Fibroblast of mammary gland (primary cell): ENCODE data around the gene CDKN2A.

Source experiments
- DNase-seq: peaks from one replicate; pipeline ENCODE4 v3.0.0-alpha.2; 2010; ENCODE audit warnings: low read depth
- H3K4me3 ChIP-seq: 2 replicates; pipeline ENCODE4 v1.5.1; 2011; ENCODE audit warnings: low read depth, mild to moderate bottlenecking, low read length, moderate library complexity; ENCODE audit not compliant: control insufficient read depth
- TF ChIP-seq, protein P1 (sequence below): conservative IDR thresholded peaks from 2 replicates; pipeline ENCODE4 v1.5.1; 2011; ENCODE audit warnings: low read depth, low read length, inconsistent platforms; ENCODE audit not compliant: control insufficient read depth, insufficient read depth

CDKN2A gene

DNA sequence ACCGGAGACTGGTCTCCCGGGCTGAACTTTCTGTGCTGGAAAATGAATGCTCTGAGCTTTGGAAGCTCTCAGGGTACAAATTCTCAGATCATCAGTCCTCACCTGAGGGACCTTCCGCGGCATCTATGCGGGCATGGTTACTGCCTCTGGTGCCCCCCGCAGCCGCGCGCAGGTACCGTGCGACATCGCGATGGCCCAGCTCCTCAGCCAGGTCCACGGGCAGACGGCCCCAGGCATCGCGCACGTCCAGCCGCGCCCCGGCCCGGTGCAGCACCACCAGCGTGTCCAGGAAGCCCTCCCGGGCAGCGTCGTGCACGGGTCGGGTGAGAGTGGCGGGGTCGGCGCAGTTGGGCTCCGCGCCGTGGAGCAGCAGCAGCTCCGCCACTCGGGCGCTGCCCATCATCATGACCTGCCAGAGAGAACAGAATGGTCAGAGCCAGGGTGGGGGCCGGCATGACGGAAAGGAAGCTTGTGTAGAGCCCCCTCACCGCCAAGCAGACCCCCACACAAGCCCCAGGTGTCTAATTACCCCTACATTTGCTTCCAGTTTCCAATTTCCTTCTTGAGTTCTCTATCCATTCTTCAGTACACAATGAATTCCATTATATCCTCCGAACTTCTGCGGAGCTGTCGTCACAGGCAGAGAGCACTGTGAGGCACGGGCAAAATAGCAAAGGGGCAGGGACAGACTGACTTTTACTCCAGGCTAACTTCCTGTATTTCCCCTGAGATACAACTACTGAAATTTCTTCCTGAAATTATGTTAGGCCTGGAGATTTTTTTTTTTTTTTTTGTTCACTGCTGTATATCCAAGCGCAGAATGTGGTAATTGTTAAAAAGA lies 23.2 kb downstream of the CDKN2A start:
- no peak for DNase-seq
- no peak overlapping the region for H3K4me3 ChIP-seq
- TF ChIP-seq, protein P1, sequence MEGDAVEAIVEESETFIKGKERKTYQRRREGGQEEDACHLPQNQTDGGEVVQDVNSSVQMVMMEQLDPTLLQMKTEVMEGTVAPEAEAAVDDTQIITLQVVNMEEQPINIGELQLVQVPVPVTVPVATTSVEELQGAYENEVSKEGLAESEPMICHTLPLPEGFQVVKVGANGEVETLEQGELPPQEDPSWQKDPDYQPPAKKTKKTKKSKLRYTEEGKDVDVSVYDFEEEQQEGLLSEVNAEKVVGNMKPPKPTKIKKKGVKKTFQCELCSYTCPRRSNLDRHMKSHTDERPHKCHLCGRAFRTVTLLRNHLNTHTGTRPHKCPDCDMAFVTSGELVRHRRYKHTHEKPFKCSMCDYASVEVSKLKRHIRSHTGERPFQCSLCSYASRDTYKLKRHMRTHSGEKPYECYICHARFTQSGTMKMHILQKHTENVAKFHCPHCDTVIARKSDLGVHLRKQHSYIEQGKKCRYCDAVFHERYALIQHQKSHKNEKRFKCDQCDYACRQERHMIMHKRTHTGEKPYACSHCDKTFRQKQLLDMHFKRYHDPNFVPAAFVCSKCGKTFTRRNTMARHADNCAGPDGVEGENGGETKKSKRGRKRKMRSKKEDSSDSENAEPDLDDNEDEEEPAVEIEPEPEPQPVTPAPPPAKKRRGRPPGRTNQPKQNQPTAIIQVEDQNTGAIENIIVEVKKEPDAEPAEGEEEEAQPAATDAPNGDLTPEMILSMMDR = no peak

DNA sequence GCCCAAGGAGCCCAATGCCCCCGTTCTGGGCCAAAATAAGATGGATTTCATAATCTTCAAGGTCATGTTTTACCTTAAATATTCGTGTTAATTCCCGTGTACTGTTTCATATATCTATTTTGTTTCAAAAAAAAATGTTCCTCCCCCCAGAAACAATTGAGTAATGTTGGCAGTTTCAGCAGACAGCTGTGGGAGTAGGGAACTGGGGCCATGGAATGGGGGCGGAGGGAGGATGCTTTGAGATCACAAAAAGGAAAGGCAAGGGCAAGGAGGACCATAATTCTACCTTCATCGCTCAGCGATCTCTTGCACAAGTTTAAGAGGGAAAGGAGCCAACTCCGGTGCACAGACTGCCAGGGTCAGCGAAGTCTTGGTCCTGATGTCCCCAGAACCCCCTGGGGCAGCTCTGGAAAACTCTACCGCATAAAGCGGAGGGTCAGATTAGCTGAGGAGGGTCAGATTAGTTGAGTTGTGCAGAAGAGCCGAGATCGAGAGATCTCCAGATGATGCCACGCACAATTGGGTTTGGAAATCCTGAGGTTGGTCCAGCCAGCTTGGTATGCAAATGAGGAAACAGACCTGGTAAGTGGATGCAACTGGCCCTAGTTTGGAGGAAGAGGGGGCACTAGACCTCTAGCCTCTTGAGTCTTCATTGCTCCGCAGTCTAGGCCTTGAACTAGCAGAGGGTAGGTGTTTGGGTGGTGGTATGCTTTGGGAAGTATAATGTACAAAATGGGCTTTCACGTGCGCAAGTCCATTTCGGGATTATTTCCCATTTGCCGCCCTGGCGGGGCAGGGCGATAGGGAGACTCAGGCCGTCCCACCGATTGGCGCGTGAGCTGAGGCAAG lies 24.0 kb downstream of the CDKN2A start:
- TF ChIP-seq, protein P1 = no peak

DNA sequence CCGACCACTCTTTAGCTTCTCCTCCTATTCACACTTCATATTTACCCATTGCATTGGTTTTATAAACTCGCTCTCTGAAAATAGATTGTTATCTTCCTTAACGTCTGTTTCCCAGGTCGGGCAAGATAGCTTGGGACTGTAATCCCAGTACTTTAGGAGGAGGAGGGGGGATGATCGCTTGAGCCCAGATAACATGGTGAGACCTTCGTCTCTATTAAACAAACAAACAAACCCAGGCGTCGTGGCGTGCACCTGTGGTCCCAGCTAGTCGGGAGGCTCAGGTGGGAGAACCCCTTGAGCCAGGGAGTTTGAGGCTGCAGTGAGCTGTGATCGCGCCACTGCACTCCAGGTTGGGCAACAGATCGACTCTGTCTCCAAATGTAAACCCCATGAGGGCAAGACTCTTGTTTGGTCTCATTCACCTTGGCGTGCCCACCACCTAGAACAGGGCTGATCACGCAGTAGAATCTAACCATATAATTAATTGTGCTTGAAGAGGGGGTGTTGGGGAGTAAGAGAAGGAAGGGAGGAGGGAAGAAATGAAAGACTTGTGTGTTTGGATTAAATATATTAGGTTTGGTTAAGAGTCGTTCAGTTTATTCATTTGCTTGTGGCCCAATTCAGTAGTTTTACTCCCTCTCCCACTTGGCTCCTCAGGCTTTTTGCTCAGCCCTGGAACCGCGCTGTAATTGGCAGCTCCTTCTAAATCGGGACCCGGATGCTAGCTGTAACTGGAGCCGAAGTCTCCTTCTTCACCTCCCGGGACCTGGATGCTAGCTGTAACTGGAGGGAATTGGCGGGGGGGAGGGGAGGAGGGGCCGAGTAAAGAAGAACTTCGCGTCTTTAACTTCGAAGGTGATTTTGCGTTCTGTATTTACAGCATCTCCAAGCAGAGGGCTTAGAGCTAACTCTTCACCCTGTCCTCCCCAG lies 24.9 kb downstream of the CDKN2A start:
- H3K4me3 ChIP-seq = no peak overlapping the region
- no peak for DNase-seq
- TF ChIP-seq, protein P1 = no peak

More for the DNA sequence above, 24.0 kb downstream of the CDKN2A start:
- no peak for DNase-seq
- no peak overlapping the region for H3K4me3 ChIP-seq

DNA sequence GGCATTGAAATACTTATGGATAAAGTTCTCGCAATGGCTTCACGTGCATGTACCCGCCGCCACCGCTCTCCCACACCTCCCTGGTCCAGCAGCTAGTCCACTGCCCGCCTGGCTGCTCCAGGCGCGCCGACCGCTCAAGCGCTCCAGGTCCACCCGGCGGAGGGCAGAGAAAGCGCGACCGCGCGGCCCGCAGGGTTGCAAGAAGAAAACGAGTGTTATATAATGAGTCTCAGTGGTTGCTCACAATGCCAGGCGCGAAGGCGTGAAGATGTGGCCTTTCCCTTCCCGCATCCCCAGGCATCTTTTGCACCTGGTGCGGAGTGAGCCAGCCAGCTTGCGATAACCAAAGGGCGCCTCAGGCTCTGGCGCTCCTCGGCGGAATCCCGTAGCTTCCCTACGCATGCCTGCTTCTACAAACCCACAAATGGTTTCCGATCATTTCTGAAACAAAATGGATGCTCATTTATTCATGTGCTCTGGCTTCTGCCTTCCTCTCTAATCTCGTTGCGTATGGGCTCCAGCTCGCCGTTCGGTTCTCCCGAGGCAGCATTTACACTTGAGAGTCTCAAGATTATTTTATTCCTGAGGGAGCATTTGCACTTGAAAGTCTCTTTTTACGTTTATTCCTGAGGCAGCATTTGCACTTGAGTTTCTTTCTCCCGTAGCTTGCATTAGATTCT lies 25.7 kb downstream of the CDKN2A start:
- no peak overlapping the region for H3K4me3 ChIP-seq
- no peak for DNase-seq
- TF ChIP-seq, protein P1 = no peak

DNA sequence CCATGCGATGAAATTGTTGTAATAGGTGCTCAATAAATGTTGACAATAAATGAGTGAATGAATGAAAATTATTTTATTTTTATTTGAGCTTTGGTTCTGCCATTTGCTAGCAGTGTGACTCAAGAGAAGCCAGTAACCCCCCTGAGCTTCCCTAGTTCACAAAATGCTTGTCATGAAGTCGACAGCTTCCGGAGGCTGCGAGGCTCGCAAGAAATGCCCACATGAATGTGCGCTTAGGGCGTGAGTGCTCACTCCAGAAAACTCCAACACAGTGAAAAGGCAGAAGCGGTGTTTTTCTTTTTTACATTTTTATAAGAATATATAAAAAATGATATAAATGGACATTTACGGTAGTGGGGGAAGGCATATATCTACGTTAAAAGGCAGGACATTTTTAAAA lies 26.5 kb downstream of the CDKN2A start:
- TF ChIP-seq, protein P1 = no peak
- H3K4me3 ChIP-seq = no peak overlapping the region
- DNase-seq = no peak
